Measurements from ENCODE around the gene OVAAL. TPM values are rescaled to one million over a fixed set of nuclear protein-coding genes. Genes with fewer than 3 reads are reported as not detected.

OVAAL gene
- total and polyA plus RNA-seq, 10 of the 15 experiments (the other 5 are each of a cell fraction or from before 2014, with no cell fraction given), result 0.04 to 0.33 (median 0.06) TPM; not detected in 7

GRCh38 chr1:180532854-180533253, 25.9 kb upstream of the OVAAL start:
- no peak overlapping the region for H3K4me2 ChIP-seq (ENCODE audit: control insufficient read depth, insufficient read depth)
- H3K27me3 ChIP-seq (replicated peaks in 1 of 2; ENCODE audit: control insufficient read depth in 2 of 2, insufficient read depth in 2 of 2, low read length in 1 of 2), result peaks cover 0 to 2% of the 10 kb centered on the region in 2 experiments; a peak in 2 of 4 replicates
- H3K27ac ChIP-seq (ENCODE audit: control insufficient read depth, insufficient read depth), result no peak overlapping the region
- no peak overlapping the region for H3K9ac ChIP-seq (ENCODE audit: control insufficient read depth, insufficient read depth, low read length)
- no peaks in the 10 kb centered on the region for H4K20me1 ChIP-seq (ENCODE audit: control insufficient read depth, insufficient read depth)
- no peak overlapping the region for H3K4me3 ChIP-seq
- RAD21 ChIA-PET (ENCODE audit: unreplicated experiment), result interaction anchor here (0.9 to 9.3 kb wide), 6 partner anchors 14 to 349 kb away, joined by 3 to 156 read pairs (median 4); partner anchors contain the start of gene XPR1
- H3K9me3 ChIP-seq (replicated peaks; ENCODE audit: control insufficient read depth, insufficient read depth, low read length), result no peaks in the 10 kb centered on the region
- H3K4me1 ChIP-seq (ENCODE audit: control insufficient read depth, insufficient read depth, low read length), result no peaks in the 10 kb centered on the region
- BruUV-seq (replicated peaks), result no TSS peak
- FAIRE-seq (no peak), DNase-seq (ENCODE audit: low read depth, low spot score) (no peak), ATAC-seq (no peak)
- intact Hi-C loops (cut with micrococcal nuclease; ENCODE audit: unreplicated experiment), result loop anchor here (1.0 to 2.0 kb wide), 5 partner anchors 100 to 634 kb away; partner anchors contain the start of gene XPR1
- no peaks in the 10 kb centered on the region for H3K36me3 ChIP-seq (ENCODE audit: control insufficient read depth in 2 of 2, insufficient read depth in 2 of 2, low read length in 1 of 2)
- in situ Hi-C loops (cut with MboI), result loop anchor here (10.0 kb wide), 1 partner anchor 632 kb away; no protein-coding TSS in a partner anchor
- H3K79me2 ChIP-seq (ENCODE audit: control insufficient read depth, insufficient read depth, low read length), result no peaks in the 10 kb centered on the region
- POLR2A ChIA-PET, result no interaction called here
- H2AFZ ChIP-seq (ENCODE audit: control insufficient read depth, low read depth, low read length), result no peak overlapping the region
- 35% methylated on average over 5 of the region's 5 CpGs for WGBS (ENCODE audit: insufficient coverage, insufficient replicate concordance, low lambda C conversion rate, missing lambda C conversion rate)
- TF ChIP-seq CTCF (IDR thresholded peaks at IDR 0.05 in 2 of 3, conservative IDR thresholded peaks at IDR 0.05 in 1 of 3; ENCODE audit: control insufficient read depth in 2 of 3, extremely low read depth in 1 of 3, insufficient read depth in 1 of 3, low read depth in 3 of 3, low read length in 3 of 3), result no peak
- no peak for TF ChIP-seq IRF4 (IDR thresholded peaks at IDR 0.05; ENCODE audit: low read depth, low read length)
- no peak for TF ChIP-seq TARDBP (IDR thresholded peaks at IDR 0.05; ENCODE audit: borderline replicate concordance)
- TF ChIP-seq CUX1 (IDR thresholded peaks at IDR 0.05; ENCODE audit: insufficient replicate concordance, low read depth, low read length), result no peak
- TF ChIP-seq GABPA (IDR thresholded peaks at IDR 0.05; ENCODE audit: low read depth), result no peak
- TF ChIP-seq, protein P1, sequence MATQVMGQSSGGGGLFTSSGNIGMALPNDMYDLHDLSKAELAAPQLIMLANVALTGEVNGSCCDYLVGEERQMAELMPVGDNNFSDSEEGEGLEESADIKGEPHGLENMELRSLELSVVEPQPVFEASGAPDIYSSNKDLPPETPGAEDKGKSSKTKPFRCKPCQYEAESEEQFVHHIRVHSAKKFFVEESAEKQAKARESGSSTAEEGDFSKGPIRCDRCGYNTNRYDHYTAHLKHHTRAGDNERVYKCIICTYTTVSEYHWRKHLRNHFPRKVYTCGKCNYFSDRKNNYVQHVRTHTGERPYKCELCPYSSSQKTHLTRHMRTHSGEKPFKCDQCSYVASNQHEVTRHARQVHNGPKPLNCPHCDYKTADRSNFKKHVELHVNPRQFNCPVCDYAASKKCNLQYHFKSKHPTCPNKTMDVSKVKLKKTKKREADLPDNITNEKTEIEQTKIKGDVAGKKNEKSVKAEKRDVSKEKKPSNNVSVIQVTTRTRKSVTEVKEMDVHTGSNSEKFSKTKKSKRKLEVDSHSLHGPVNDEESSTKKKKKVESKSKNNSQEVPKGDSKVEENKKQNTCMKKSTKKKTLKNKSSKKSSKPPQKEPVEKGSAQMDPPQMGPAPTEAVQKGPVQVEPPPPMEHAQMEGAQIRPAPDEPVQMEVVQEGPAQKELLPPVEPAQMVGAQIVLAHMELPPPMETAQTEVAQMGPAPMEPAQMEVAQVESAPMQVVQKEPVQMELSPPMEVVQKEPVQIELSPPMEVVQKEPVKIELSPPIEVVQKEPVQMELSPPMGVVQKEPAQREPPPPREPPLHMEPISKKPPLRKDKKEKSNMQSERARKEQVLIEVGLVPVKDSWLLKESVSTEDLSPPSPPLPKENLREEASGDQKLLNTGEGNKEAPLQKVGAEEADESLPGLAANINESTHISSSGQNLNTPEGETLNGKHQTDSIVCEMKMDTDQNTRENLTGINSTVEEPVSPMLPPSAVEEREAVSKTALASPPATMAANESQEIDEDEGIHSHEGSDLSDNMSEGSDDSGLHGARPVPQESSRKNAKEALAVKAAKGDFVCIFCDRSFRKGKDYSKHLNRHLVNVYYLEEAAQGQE (IDR thresholded peaks at IDR 0.05; ENCODE audit: low read depth, low read length), result no peak
- no peak for TF ChIP-seq ZNF217 (IDR thresholded peaks at IDR 0.05)
- TF ChIP-seq EZH2 (IDR thresholded peaks at IDR 0.05; ENCODE audit: borderline replicate concordance, control insufficient read depth, low read depth, low read length), result no peak
- no peak for TF ChIP-seq ZZZ3 (IDR thresholded peaks at IDR 0.05; ENCODE audit: control insufficient read depth, insufficient read length, low read depth)
- no peak for TF ChIP-seq ZNF24 (IDR thresholded peaks at IDR 0.05)
- TF ChIP-seq SUZ12 (IDR thresholded peaks at IDR 0.05; ENCODE audit: unreplicated experiment), result no peak
- TF ChIP-seq RB1 (IDR thresholded peaks at IDR 0.05; ENCODE audit: borderline replicate concordance), result no peak
- no peak for TF ChIP-seq NFYB (IDR thresholded peaks at IDR 0.05; ENCODE audit: insufficient read depth, low read depth, low read length)
- CTCF ChIA-PET, result interaction anchor here (0.7 to 17.1 kb wide), 14 partner anchors 8 to 390 kb away, joined by 3 to 373 read pairs (median 4); partner anchors contain the start of gene XPR1
- SMC1A ChIA-PET (ENCODE audit: uncharacterized antibody, unreplicated experiment), result interaction anchor here (0.5 to 14.5 kb wide), 12 partner anchors 11 to 543 kb away, joined by 3 to 247 read pairs (median 4); partner anchors contain the start of gene XPR1
